ENCODE measurements around the gene SIX3. TPM values are rescaled to one million over a fixed set of nuclear protein-coding genes. Genes with fewer than 3 reads are reported as not detected.

Gene SIX3
- total RNA-seq, 6 experiments from 2014 or later: not detected

- intact Hi-C loops (cut with DNase I): no loop called here
- no peak overlapping the region for H3K27ac ChIP-seq
- peaks cover 0 to 19% of the 10 kb centered on the region in 2 donors for H3K27me3 ChIP-seq
- peak in 1 of 3 donors; percentile 21 for DNase-seq
- H3K9me3 ChIP-seq: no peaks in the 10 kb centered on the region
- WGBS (ENCODE audit: insufficient coverage, low coverage, low lambda C conversion rate, missing lambda C conversion rate): 63% methylated on average over 1 of the region's 5 CpGs
- H3K4me3 ChIP-seq: no peak overlapping the region
- H3K36me3 ChIP-seq: no peaks in the 10 kb centered on the region
- TF ChIP-seq POLR2A (IDR thresholded peaks at IDR 0.05) (no peak), CTCF (IDR thresholded peaks at IDR 0.05) (no peak)
- no peak for ATAC-seq
- peaks cover 0 to 24% (median 0%) of the 10 kb centered on the region in 4 donors for H3K4me1 ChIP-seq
These were observed 5.5 kb downstream of the SIX3 start for GRCh38 chr2:44947028-44947375.

- peak in 1 of 3 donors; percentile 18 for DNase-seq
- 62% methylated on average over 13 of the region's 18 CpGs for WGBS (ENCODE audit: insufficient coverage, low coverage, low lambda C conversion rate, missing lambda C conversion rate)
These were observed 7.2 kb downstream of the SIX3 start for GRCh38 chr2:44948565-44949328.

GRCh38 chr2:44949329-44950151 is 8.0 kb downstream of the SIX3 start:
- ATAC-seq (peak in 1 of 4 donors; percentile 21), DNase-seq (peak in 1 of 3 donors; percentile 50)
- WGBS (ENCODE audit: insufficient coverage, low coverage, low lambda C conversion rate, missing lambda C conversion rate): 6% methylated on average over 18 of the region's 54 CpGs
- Histone ChIP-seq H3K4me1 (peaks cover 0 to 22% (median 0%) of the 10 kb centered on the region in 4 donors), H3K27me3 (peaks cover 0 to 8% of the 10 kb centered on the region in 2 donors), H3K9me3 (no peaks in the 10 kb centered on the region), H3K27ac (no peak overlapping the region), H3K36me3 (no peaks in the 10 kb centered on the region), H3K4me3 (no peak overlapping the region)
- intact Hi-C loops (cut with DNase I): loop anchor here (5.0 to 10.0 kb wide), 3 partner anchors 472 to 555 kb away; no protein-coding TSS in a partner anchor
- TF ChIP-seq POLR2A (IDR thresholded peaks at IDR 0.05): no peak
- no peak for TF ChIP-seq CTCF (IDR thresholded peaks at IDR 0.05)

More at GRCh38 chr2:44948565-44949328, 7.2 kb downstream of the SIX3 start:
- H3K27me3 ChIP-seq: peaks cover 0 to 15% of the 10 kb centered on the region in 2 donors
- intact Hi-C loops (cut with DNase I): no loop called here
- ATAC-seq: no peak
- no peaks in the 10 kb centered on the region for H3K36me3 ChIP-seq
- TF ChIP-seq POLR2A (IDR thresholded peaks at IDR 0.05) (no peak), CTCF (IDR thresholded peaks at IDR 0.05) (no peak)
- no peaks in the 10 kb centered on the region for H3K9me3 ChIP-seq
- H3K4me1 ChIP-seq: peaks cover 0 to 24% (median 0%) of the 10 kb centered on the region in 4 donors
- H3K27ac ChIP-seq: no peak overlapping the region
- no peak overlapping the region for H3K4me3 ChIP-seq

- Histone ChIP-seq H3K27ac (no peak overlapping the region), H3K9me3 (no peaks in the 10 kb centered on the region), H3K36me3 (no peaks in the 10 kb centered on the region), H3K4me1 (peaks cover 0 to 33% (median 2%) of the 10 kb centered on the region in 4 donors), H3K27me3 (peaks cover 0 to 13% of the 10 kb centered on the region in 2 donors), H3K4me3 (no peak overlapping the region)
- WGBS (ENCODE audit: insufficient coverage, low coverage, low lambda C conversion rate, missing lambda C conversion rate): 22% methylated on average over 1 of the region's 3 CpGs
- no peak for ATAC-seq
- DNase-seq: peak in 1 of 3 donors; percentile 2
- intact Hi-C loops (cut with DNase I): loop anchor here (5.0 to 10.0 kb wide), 3 partner anchors 473 to 556 kb away; no protein-coding TSS in a partner anchor
- TF ChIP-seq CTCF (IDR thresholded peaks at IDR 0.05) (no peak), POLR2A (IDR thresholded peaks at IDR 0.05) (no peak)
These were observed 9.1 kb downstream of the SIX3 start for GRCh38 chr2:44950646-44951045.

Measured in right lobe of liver (tissue), 6 donors.